Fibroblast of mammary gland (primary cell): Measurements from ENCODE around the gene PLCG2.

Experiments
- DNase-seq: peaks from one replicate; pipeline ENCODE4 v3.0.0-alpha.2; 2010; ENCODE audit warnings: low read depth
- H3K4me3 ChIP-seq: 2 replicates; pipeline ENCODE4 v1.5.1; 2011; ENCODE audit warnings: low read depth, mild to moderate bottlenecking, low read length, moderate library complexity; ENCODE audit not compliant: control insufficient read depth
- TF ChIP-seq, protein P1 (sequence below): conservative IDR thresholded peaks from 2 replicates; pipeline ENCODE4 v1.5.1; 2011; ENCODE audit warnings: low read depth, low read length, inconsistent platforms; ENCODE audit not compliant: control insufficient read depth, insufficient read depth

The PLCG2 gene

DNA sequence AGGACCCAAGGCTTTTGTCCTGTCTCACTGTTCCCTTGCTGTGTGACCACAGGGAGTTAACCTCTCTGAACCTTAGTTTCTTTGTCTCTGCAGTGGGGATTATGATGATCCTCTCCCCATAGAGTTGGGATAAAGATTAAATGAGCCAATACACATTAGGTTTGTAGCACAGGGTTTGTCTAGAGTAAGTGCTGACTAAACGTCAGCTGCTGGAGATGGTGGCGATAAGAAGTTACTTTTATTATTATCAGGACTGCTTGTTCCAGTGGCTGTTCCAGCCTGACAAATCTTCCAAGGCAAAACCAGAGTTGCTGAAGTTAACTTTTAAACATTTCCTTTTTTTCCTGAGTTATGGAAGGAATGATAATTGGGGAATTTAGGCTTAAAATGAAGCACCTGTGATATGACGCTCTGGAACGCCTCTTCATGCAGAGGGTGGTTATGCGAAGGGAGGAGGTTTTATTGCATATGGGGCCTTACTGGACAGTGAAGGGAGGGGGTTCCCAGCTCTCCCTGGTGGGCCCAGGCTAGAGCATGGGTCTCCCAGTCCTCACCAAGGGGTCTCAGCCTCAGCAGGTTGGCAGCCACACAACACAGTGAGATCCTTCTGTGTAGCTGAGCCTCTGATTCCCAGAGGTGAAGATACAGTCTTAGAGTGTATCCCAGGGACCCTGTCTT, 35.8 kb downstream of the PLCG2 start:
- TF ChIP-seq, protein P1, sequence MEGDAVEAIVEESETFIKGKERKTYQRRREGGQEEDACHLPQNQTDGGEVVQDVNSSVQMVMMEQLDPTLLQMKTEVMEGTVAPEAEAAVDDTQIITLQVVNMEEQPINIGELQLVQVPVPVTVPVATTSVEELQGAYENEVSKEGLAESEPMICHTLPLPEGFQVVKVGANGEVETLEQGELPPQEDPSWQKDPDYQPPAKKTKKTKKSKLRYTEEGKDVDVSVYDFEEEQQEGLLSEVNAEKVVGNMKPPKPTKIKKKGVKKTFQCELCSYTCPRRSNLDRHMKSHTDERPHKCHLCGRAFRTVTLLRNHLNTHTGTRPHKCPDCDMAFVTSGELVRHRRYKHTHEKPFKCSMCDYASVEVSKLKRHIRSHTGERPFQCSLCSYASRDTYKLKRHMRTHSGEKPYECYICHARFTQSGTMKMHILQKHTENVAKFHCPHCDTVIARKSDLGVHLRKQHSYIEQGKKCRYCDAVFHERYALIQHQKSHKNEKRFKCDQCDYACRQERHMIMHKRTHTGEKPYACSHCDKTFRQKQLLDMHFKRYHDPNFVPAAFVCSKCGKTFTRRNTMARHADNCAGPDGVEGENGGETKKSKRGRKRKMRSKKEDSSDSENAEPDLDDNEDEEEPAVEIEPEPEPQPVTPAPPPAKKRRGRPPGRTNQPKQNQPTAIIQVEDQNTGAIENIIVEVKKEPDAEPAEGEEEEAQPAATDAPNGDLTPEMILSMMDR = no peak
- no peak overlapping the region for H3K4me3 ChIP-seq
- no peak for DNase-seq

DNA sequence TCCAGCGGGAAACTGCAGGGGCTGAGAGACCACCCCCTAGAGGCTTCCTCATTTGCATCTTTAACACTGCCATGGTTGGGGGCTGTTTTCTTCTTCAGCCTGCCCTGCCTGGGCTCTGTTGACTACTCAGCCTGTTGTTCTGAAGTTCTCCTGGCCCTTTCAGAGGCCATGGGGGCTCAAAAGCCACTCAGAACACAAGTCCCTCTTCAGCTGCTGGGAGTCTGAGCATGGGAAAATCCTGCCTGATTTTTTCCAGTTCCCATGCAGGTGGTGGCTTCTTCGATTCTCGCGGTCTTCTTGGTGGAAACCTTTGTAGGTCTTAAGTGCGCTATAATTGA, 36.3 kb downstream of the PLCG2 start:
- no peak overlapping the region for H3K4me3 ChIP-seq
- TF ChIP-seq, protein P1 = no peak
- DNase-seq = no peak

DNA sequence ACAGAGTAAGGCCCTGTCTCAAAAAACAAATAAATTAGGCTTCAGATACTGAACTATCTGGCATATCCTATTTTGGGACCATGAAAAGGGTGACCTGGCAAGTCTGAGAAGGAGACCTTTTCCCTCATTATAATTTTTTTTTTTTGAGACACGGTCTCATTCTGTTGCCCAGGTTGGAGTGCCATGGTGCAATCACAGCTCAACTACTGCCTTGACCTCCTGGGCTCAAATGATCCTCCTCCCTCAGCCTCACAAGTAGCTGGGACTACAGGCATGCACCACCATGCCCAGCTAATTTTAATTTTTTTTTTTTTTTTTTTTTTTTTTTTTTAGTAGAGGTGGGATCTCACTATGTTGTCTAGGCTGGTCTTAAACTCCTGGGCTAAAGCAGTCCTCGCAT, 37.3 kb downstream of the PLCG2 start:
- TF ChIP-seq, protein P1 = no peak
- no peak overlapping the region for H3K4me3 ChIP-seq
- DNase-seq = no peak

DNA sequence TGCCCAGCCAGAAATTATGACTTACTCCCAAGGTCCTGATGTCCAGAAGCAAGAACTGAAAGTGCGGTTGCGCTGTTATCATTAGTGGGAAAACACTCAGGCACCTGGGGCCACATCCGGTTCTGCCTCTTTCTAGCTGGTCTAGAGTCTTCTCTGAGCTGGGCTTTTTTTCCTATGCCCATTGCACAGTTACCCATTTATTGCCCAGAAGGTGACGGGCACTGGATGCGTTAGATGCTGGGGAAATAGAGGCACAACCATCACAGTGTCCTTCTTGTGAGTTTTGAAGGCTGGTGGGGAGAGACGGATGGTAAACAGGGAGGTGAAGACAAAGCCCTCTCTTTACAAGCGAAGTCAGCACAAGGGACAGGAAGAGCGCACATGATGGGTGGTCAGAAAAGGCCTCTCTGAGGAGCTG, 37.7 kb downstream of the PLCG2 start:
- no peak overlapping the region for H3K4me3 ChIP-seq
- TF ChIP-seq, protein P1 = no peak
- no peak for DNase-seq

DNA sequence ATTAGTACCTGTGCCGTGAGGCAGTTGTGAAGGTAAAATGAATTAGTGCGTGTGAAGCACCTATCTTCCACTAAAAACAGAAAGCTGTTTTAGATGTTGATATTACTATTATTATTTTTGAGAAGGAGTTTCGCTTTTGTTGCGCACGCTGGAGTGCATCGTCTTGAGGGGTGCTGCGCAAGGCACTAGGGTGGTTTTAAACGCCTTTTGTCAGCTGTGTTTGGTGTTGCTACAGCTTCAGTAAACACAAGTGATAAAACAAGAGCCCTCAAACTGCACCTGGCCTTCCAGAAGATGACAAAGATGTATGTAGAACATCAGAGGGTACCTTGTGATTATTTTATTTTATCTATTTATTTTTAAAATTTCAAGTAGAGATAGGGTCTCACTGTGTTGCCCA, 38.2 kb downstream of the PLCG2 start:
- no peak overlapping the region for H3K4me3 ChIP-seq
- no peak for DNase-seq
- TF ChIP-seq, protein P1 = no peak

DNA sequence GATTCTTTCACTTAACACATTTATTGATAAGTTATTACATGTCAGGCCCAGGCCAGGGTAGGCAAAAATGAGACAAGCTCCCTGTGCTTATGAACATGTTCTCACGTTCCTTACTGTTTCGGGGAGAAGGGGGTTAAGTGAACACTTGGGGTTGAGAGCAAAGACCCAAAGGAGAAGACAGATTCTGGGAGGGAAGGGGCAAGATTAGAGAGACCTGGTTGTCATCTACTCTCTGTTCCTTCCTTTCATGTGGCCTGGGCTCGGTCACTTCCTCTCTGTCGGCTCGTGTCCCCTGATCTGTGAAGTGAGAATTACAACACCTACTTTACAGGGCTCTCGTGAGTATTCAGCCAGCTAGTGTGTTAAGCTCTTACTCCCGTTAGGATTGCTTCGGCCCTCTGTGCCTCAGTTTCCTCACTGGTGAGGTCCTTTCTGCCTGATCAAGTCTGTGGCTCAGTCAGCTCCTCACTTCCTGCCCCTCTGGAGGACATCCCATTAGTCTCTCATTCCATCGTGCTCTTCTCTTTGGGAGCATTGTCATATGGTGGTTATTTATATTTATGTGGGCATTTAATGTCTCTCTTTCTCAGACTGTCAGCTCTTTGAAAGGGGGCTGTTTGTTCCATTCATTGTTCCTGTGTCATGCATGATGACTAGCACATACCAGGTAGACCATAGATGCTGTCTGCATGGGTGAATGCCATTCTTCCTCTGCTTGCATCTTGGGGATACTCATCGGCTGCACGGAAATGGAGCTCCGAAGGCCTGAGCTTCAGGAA, 38.9 kb downstream of the PLCG2 start:
- no peak overlapping the region for H3K4me3 ChIP-seq
- no peak for DNase-seq
- TF ChIP-seq, protein P1 = no peak
